Osteoblast (primary cell): ENCODE data around the gene RFX4. TPM values are rescaled to one million over a fixed set of nuclear protein-coding genes. Genes with fewer than 3 reads are reported as not detected.

Experiments used
- DNase-seq: peaks from one replicate; pipeline ENCODE4 v3.0.0; 2011; ENCODE audit warnings: low spot score, mixed read lengths; ENCODE audit not compliant: insufficient read length; ENCODE audit errors: missing footprints
- H2AFZ ChIP-seq: 2 replicates; pipeline ENCODE4 v1.6.0; 2011; ENCODE audit warnings: mild to moderate bottlenecking, low read length
- H3K27ac ChIP-seq: 2 replicates; pipeline ENCODE4 v1.5.1; 2011; ENCODE audit warnings: mild to moderate bottlenecking, low read depth, low read length, moderate library complexity
- H3K27me3 ChIP-seq: 2 replicates; pipeline ENCODE4 v1.6.0; 2012; ENCODE audit warnings: mild to moderate bottlenecking, control low read depth, inconsistent platforms, low read length, moderate library complexity; ENCODE audit not compliant: insufficient read depth
- H3K36me3 ChIP-seq: 2 replicates; pipeline ENCODE4 v1.5.1; 2011; ENCODE audit warnings: mild to moderate bottlenecking, low read length, control low read depth, moderate library complexity; ENCODE audit not compliant: insufficient read depth
- H3K4me1 ChIP-seq: 2 replicates; pipeline ENCODE4 v1.5.1; 2011; ENCODE audit warnings: mild to moderate bottlenecking, low read length, control low read depth, moderate library complexity; ENCODE audit not compliant: insufficient read depth
- H3K4me2 ChIP-seq: 2 replicates; pipeline ENCODE4 v1.6.0; 2011; ENCODE audit warnings: mild to moderate bottlenecking, low read length; ENCODE audit not compliant: insufficient read depth
- H3K4me3 ChIP-seq: fragments of 200-600 bp; sonication (generic); 3 replicates; pipeline ENCODE4 v1.5.1; 2012; ENCODE audit warnings: mild to moderate bottlenecking, low read length, inconsistent platforms; ENCODE audit not compliant: insufficient read depth
- H3K79me2 ChIP-seq: 2 replicates; pipeline ENCODE4 v1.6.0; 2012; ENCODE audit warnings: mild to moderate bottlenecking, low read length, control low read depth, inconsistent platforms; ENCODE audit not compliant: insufficient read depth
- H3K9me3 ChIP-seq: 2 replicates; pipeline ENCODE4 v1.5.1; 2011; ENCODE audit warnings: low read depth, low read length, control low read depth
- H4K20me1 ChIP-seq: 2 replicates; pipeline ENCODE4 v1.6.0; 2012; ENCODE audit warnings: mild to moderate bottlenecking, low read length, control low read depth; ENCODE audit not compliant: insufficient read depth
- CTCF ChIP-seq: IDR thresholded peaks from 2 replicates; pipeline ENCODE4 v1.5.1; 2011; ENCODE audit warnings: mild to moderate bottlenecking, low read depth, low read length, moderate library complexity; ENCODE audit errors: extremely low read depth
- total RNA-seq: library from RNA; depleted of rRNA; stranded (reverse); fragments of >200 nt; gene quantifications from 2 replicates; pipeline ENCODE4 v1.2.3, GENCODE V29; 2012

RFX4 gene
- total RNA-seq, 1 donor = not detected

DNA sequence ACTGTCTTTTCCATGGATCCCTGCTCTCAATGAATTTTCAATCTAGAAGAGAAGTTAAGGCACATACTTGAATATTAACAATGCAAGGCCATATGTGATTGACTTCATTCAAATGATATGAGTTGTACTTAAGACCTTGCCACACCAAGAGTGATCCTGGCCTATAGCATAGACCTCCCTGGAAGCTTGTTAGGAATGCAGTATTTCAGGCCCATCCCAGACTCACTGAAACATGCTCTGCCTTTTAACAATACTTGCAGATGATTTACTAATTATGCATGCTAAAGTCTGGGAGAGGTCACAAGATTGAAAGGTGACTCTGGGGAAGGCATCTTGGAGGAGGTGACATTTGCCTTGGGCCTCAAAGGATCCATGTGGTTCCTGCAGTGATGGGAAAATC lies 43.2 kb downstream of the RFX4 start:
- H3K79me2 ChIP-seq = no peaks in the 10 kb centered on the region
- no peaks in the 10 kb centered on the region for H3K27me3 ChIP-seq
- DNase-seq = no peak
- H2AFZ ChIP-seq = no peak overlapping the region
- no peak overlapping the region for H3K4me3 ChIP-seq
- H3K4me2 ChIP-seq = no peak overlapping the region
- no peak for TF ChIP-seq CTCF
- no peaks in the 10 kb centered on the region for H4K20me1 ChIP-seq
- H3K4me1 ChIP-seq = peaks cover 3% of the 10 kb centered on the region
- H3K27ac ChIP-seq = no peak overlapping the region
- no peaks in the 10 kb centered on the region for H3K9me3 ChIP-seq
- no peaks in the 10 kb centered on the region for H3K36me3 ChIP-seq

DNA sequence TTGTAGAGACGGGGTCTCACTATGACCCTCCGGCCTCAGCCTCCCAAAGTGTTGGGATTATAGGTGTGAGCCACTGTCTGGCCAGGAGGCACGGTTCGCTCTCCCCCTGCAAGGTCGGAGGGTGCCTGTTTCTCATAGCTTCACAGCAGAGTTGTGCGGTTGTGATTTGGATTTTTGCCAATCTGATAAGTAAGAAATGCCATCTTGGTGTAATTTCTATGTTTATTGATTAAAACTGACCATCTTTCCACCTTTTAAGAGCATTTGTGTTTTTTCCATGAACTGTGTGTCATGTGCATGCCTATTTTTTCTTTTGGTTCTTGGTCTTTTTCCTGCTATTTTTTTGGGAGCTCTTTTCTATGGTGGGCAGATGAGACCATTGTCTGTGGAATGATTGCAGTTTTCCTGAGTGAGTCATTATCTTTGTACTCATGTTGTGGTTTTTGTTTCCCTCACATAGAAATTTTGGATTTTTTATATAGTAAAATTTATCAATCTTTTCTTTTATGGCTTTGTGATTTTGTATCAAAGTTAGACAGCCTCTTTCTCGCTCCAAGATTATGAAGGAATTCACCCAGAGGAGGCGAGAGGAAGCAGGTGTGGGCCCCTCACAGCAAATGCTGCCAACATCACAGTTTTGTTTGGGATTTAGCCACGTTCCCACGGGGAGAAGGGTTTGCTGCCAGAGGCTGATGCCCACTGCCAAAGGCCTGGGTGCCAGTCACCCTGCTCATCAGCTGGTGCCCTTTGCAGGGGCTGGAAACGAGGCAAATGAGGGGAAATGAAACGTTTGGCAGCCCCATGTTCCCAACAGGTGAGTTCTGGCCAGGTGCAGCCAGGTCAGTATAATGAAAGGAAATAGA lies 47.2 kb downstream of the RFX4 start:
- Histone ChIP-seq H3K4me3 (no peak overlapping the region), H3K4me1 (peaks cover 3% of the 10 kb centered on the region), H3K36me3 (no peaks in the 10 kb centered on the region), H3K9me3 (no peaks in the 10 kb centered on the region), H3K27ac (no peak overlapping the region), H4K20me1 (no peaks in the 10 kb centered on the region), H2AFZ (no peak overlapping the region), H3K27me3 (peaks cover 2% of the 10 kb centered on the region), H3K4me2 (no peak overlapping the region), H3K79me2 (no peaks in the 10 kb centered on the region)
- DNase-seq = no peak
- no peak for TF ChIP-seq CTCF

GRCh38 chr12:106631150-106631549 lies 48.3 kb downstream of the RFX4 start:
- peaks cover 3% of the 10 kb centered on the region for H3K4me1 ChIP-seq
- H3K79me2 ChIP-seq = no peaks in the 10 kb centered on the region
- H3K9me3 ChIP-seq = no peaks in the 10 kb centered on the region
- H3K4me3 ChIP-seq = no peak overlapping the region
- H3K27ac ChIP-seq = no peak overlapping the region
- no peak overlapping the region for H2AFZ ChIP-seq
- H3K27me3 ChIP-seq = peaks cover 4% of the 10 kb centered on the region
- H4K20me1 ChIP-seq = no peaks in the 10 kb centered on the region
- DNase-seq = no peak
- no peak overlapping the region for H3K4me2 ChIP-seq
- no peaks in the 10 kb centered on the region for H3K36me3 ChIP-seq
- no peak for TF ChIP-seq CTCF

DNA sequence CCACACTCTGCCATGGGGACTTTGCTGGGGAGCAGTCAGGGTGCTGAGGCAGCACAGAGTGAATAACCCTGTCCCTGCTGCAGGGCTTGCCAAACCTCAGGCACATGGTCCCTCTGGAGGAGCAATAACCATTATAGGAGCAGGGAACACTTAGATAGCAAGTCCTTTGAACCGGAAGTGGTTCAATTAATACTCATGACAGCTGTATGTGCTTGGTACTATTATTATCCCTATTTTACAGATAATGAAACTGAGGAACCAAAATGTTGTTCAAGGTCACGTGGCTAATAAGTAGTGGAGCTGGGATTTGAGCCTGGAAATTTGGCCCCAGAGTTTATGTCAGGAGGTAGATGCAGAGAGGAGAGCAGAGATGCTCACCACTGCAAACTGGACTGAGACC lies 49.0 kb downstream of the RFX4 start:
- DNase-seq = no peak
- no peak for TF ChIP-seq CTCF
- no peak overlapping the region for H2AFZ ChIP-seq

More for the DNA sequence above, 49.0 kb downstream of the RFX4 start:
- Histone ChIP-seq H4K20me1 (no peaks in the 10 kb centered on the region), H3K4me3 (no peak overlapping the region), H3K27me3 (peaks cover 4% of the 10 kb centered on the region), H3K27ac (no peak overlapping the region), H3K9me3 (no peaks in the 10 kb centered on the region), H3K4me2 (no peak overlapping the region), H3K79me2 (no peaks in the 10 kb centered on the region), H3K4me1 (peaks cover 3% of the 10 kb centered on the region), H3K36me3 (no peaks in the 10 kb centered on the region)
